ENCODE measurements around the gene HMG20A. TPM values are rescaled to one million over a fixed set of nuclear protein-coding genes. Genes with fewer than 3 reads are reported as not detected.
A peak's percentile ranks its signal among the peaks of the same experiment; 100 is the strongest.

HMG20A gene
- total and polyA plus RNA-seq, 2 experiments from 2014 or later, result 17.8 to 57.8 TPM

DNA sequence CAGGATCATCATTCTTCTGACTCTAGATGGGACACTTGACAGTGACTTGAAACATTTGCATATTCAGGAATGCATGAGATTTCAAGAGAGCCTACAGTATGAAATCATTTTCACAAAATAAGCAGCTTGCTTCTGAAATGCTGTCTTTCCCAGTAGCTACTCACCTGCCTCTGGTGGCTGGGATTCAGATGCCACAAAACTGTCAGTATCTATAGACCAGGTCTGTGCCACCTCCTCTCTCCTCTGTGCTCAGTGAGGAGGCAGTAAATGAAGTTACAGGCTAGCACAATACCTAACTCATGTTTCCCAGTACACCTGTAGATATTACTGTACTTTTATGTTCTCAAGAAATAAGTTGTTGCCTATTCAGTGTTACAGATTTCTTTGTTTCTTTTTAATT is 64.3 kb downstream of the HMG20A start (continued):
- no peak for TF ChIP-seq CTCF (conservative IDR thresholded peaks at IDR 0.05; ENCODE audit: low read depth in 2 of 2)
- TF ChIP-seq ZNF331 (CRISPR knock-in tag; IDR thresholded peaks at IDR 0.05; ENCODE audit: low read depth), result no peak
- no peak for TF ChIP-seq EZH2phosphoT487 (IDR thresholded peaks at IDR 0.05; ENCODE audit: unreplicated experiment)
- no peak for TF ChIP-seq POLR2AphosphoS5 (IDR thresholded peaks at IDR 0.05; ENCODE audit: low read depth)
- no peak for TF ChIP-seq REST (IDR thresholded peaks at IDR 0.05; ENCODE audit: unreplicated experiment)
- no peak for TF ChIP-seq EZH2 (IDR thresholded peaks at IDR 0.05; ENCODE audit: low read depth, unreplicated experiment)
- TF ChIP-seq ETS1 (IDR thresholded peaks at IDR 0.05), result no peak
- no peak for TF ChIP-seq ZNF114 (CRISPR knock-in tag; IDR thresholded peaks at IDR 0.05)
- TF ChIP-seq CREB1 (CRISPR knock-in tag; IDR thresholded peaks at IDR 0.05; ENCODE audit: low read depth), result no peak
- no peak for TF ChIP-seq NANOG (IDR thresholded peaks at IDR 0.05; ENCODE audit: borderline replicate concordance)

- no peak for DNase-seq (ENCODE audit: low spot score)
- Histone ChIP-seq H3K36me3 (ENCODE audit: insufficient read depth) (0 out of 2 replicates have a peak, but pooled peaks cover 2% of the 10 kb centered on the region), H3K4me3 (no peak overlapping the region), H3K4me1 (ENCODE audit: insufficient read depth) (peaks cover 31% of the 10 kb centered on the region), H2AFZ (no peak overlapping the region), H3K79me2 (replicated peaks; ENCODE audit: insufficient read depth) (no peaks in the 10 kb centered on the region), H3K27ac (ENCODE audit: low read depth) (peak overlapping the region; percentile 15), H3F3A (replicated peaks; ENCODE audit: low read depth) (no peaks in the 10 kb centered on the region), H3K9me2 (ENCODE audit: insufficient read depth) (no peaks in the 10 kb centered on the region), H3K27me3 (ENCODE audit: insufficient read depth) (no peaks in the 10 kb centered on the region), H3K4me2 (peak overlapping the region; percentile 6; the same call in 1 of the 2 replicates), H4K20me1 (replicated peaks; ENCODE audit: insufficient read depth) (no peaks in the 10 kb centered on the region)
- peaks cover 5% of the 10 kb centered on the region for H3K27me3 Mint-ChIP-seq (ENCODE audit: insufficient read depth, low read depth, poor library complexity)
- peaks cover 62% of the 10 kb centered on the region for H3K4me1 Mint-ChIP-seq
- no peak overlapping the region for H3K4me3 Mint-ChIP-seq
- no peaks in the 10 kb centered on the region for H3K9me3 Mint-ChIP-seq
- ATAC-seq, result no peak
- H3K27ac Mint-ChIP-seq, result peak overlapping the region; percentile 68
- H3K36me3 Mint-ChIP-seq (ENCODE audit: low read depth), result peaks cover 21% of the 10 kb centered on the region
- TF ChIP-seq ZNF114 (CRISPR knock-in tag; IDR thresholded peaks at IDR 0.05) (no peak), CREB1 (CRISPR knock-in tag; IDR thresholded peaks at IDR 0.05; ENCODE audit: low read depth) (no peak), ZNF462 (CRISPR knock-in tag; IDR thresholded peaks at IDR 0.05) (no peak)
These were observed 66.1 kb downstream of the HMG20A start for GRCh38 chr15:77486542-77487468.

All from GM23338 (cell line).